ENCODE data around the gene BPIFA1. TPM values are rescaled to one million over a fixed set of nuclear protein-coding genes. Genes with fewer than 3 reads are reported as not detected.

BPIFA1 gene
- total RNA-seq, 4 donors from 2014 or later: not detected

DNA sequence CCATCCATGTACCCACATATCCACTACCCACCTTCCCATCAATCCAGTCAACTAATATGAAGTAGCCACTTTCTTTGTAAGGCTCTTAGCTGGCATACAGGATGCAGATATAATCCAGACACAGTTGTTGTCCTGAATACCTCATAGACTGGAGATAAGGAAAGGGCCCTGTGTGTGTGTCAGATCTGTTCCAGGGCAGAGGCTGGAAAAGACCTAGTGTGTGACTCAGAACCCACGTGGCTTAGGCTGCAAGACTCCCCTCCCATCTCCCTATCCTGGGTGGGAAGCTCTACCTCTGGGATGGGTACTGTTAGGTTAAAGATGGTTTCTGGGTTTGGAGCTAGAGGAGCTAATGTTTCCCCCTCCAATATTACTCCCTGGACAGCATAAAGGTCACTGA, 3.6 kb downstream of the BPIFA1 start:
- DNase-seq (ENCODE audit: low spot score): no peak
- ATAC-seq (ENCODE audit: low FRiP score): no peak
- TF ChIP-seq, protein P1, sequence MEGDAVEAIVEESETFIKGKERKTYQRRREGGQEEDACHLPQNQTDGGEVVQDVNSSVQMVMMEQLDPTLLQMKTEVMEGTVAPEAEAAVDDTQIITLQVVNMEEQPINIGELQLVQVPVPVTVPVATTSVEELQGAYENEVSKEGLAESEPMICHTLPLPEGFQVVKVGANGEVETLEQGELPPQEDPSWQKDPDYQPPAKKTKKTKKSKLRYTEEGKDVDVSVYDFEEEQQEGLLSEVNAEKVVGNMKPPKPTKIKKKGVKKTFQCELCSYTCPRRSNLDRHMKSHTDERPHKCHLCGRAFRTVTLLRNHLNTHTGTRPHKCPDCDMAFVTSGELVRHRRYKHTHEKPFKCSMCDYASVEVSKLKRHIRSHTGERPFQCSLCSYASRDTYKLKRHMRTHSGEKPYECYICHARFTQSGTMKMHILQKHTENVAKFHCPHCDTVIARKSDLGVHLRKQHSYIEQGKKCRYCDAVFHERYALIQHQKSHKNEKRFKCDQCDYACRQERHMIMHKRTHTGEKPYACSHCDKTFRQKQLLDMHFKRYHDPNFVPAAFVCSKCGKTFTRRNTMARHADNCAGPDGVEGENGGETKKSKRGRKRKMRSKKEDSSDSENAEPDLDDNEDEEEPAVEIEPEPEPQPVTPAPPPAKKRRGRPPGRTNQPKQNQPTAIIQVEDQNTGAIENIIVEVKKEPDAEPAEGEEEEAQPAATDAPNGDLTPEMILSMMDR (IDR thresholded peaks at IDR 0.05): no peak

DNA sequence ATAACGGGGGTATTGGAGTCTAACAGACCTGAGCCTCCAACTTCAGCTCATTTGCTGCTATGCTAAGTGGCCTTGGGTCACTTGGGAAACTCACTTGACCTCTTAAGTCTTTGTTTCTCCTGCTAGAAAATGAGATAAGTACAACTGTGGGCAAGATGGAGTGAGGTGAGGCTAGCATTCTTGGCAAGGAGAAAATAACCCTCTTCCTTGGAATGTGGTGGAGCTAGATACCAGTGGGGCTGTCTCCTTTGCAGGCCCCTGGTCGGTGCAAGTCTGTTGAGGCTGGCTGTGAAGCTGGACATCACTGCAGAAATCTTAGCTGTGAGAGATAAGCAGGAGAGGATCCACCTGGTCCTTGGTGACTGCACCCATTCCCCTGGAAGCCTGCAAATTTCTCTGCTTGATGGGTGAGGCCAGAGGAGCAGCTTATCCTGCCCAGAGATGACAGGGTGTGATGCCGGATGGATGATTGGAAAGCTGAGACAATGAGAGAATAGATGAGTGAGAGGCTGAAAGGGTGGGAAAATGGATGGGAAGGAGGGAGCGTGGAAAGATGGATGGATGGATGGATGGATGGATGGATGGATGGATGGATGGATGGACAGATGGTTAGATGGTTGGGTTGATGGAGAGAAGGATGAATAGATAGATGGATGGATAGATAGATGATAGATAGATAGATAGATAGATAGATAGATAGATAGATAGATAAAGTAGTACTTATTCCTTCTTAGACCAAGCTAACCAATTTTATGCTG, 4.4 kb downstream of the BPIFA1 start:
- DNase-seq (ENCODE audit: low spot score) (no peak), ATAC-seq (ENCODE audit: low FRiP score) (no peak)
- TF ChIP-seq, protein P1 (IDR thresholded peaks at IDR 0.05): no peak

DNA sequence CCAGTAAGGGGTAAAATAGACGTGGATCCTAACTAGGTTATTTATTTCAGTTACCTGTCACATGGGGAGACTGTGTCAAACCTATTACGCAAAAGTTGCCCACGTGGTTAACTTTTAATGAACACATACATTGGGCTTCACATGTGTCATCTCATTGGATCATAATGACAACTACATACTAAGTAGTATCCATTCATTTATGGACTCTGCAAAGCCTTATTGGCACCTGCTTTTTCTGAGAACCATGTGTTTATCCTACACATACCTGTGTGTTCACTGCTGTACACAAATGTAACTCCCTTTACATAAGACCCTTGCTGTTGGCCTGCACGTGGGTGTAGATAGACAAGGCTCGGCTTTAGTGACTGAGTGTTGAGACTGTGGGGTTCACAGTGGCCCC, 5.1 kb downstream of the BPIFA1 start:
- DNase-seq (ENCODE audit: low spot score): no peak
- no peak for ATAC-seq (ENCODE audit: low FRiP score)
- TF ChIP-seq, protein P1 (IDR thresholded peaks at IDR 0.05): no peak

- ATAC-seq (ENCODE audit: low FRiP score): no peak
- DNase-seq (ENCODE audit: low spot score): no peak
- TF ChIP-seq, protein P1 (IDR thresholded peaks at IDR 0.05): no peak
These were observed 6.7 kb downstream of the BPIFA1 start for GRCh38 chr20:33242319-33243100.

DNA sequence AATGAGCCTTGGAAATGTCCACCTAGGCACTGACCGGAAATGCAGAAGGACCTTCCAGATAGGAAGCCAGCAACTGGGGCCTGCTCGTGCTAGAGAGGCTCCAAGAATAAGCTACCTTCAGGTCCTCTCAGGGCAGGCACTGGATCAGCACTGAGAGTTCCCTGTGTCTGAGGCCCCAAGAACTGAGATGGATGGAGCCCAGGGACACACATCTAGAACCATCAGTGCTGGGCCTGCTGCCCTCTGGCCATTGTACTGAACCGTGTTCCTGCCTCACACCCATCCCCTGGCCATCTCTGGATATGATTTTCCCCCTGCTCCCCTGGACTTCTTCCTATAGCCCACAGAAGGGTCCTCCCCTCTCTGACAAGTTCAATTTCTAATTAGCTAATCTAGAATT, 10.3 kb downstream of the BPIFA1 start:
- ATAC-seq (ENCODE audit: low FRiP score): no peak
- TF ChIP-seq, protein P1 (IDR thresholded peaks at IDR 0.05): no peak
- DNase-seq (ENCODE audit: low spot score): no peak

DNA sequence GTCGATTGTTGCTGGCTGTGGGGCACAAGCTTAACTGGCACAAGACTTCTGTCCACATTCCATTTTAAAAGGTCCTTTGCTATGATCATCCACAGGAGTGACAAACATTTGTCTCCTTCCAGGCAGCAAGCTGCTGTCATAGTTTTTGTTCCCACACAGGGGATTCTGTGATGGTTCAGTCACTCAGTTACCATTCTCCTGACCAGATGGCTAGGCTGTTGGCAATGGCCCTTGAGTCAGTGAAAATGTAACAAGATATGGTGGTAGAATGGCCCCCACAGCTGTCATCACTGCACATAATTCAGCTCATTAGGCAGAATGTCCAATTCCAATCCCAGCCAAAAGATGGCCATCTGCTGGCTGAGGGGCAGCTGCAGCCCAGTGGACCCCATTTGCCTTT, 13.7 kb downstream of the BPIFA1 start:
- TF ChIP-seq, protein P1 (IDR thresholded peaks at IDR 0.05): no peak
- DNase-seq (ENCODE audit: low spot score): no peak
- no peak for ATAC-seq (ENCODE audit: low FRiP score)
